KBM-7 (cell line): ENCODE results near the gene ATG16L2.
"Not testable (repeated sequence)": the region's sequence is repeated elsewhere in the genome, so short reads cannot be mapped to it uniquely, and the experiment has no call there.

Source experiments
- DNase-seq: peaks from one replicate; pipeline ENCODE4 v3.0.0-alpha.2; 2015
- in situ Hi-C: fragments of 300-500 bp; cut with MboI; formaldehyde crosslinking; loops from 2 replicates; pipeline ENCODE4 v1.14.3; 2020; ENCODE audit warnings: low sequenced_read_pairs, low pct_unique_long_range_greater_than_20kb, mixed read lengths

Gene ATG16L2

GRCh38 chr11:72833083-72833733 lies 19.0 kb downstream of the ATG16L2 start:
- in situ Hi-C loops = loop anchor here (25.0 kb wide), 1 partner anchor 329 kb away; no protein-coding TSS in a partner anchor

GRCh38 chr11:72833811-72834493 lies 19.7 kb downstream of the ATG16L2 start:
- in situ Hi-C loops = loop anchor here (25.0 kb wide), 1 partner anchor 328 kb away; no protein-coding TSS in a partner anchor
- DNase-seq = no peak

More at GRCh38 chr11:72833083-72833733, 19.0 kb downstream of the ATG16L2 start:
- no peak for DNase-seq

- DNase-seq = no peak
- in situ Hi-C loops = loop anchor here (25.0 kb wide), 1 partner anchor 327 kb away; no protein-coding TSS in a partner anchor
Observed at GRCh38 chr11:72834905-72835304, 20.7 kb downstream of the ATG16L2 start.

- no peak for DNase-seq
- in situ Hi-C loops = loop anchor here (25.0 kb wide), 1 partner anchor 326 kb away; no protein-coding TSS in a partner anchor
Observed at GRCh38 chr11:72836111-72836510, 21.9 kb downstream of the ATG16L2 start.

GRCh38 chr11:72838691-72839305 lies 24.6 kb downstream of the ATG16L2 start:
- in situ Hi-C loops = loop anchor here (25.0 kb wide), 1 partner anchor 324 kb away; no protein-coding TSS in a partner anchor
- DNase-seq = no peak

GRCh38 chr11:72840780-72841179 lies 26.6 kb downstream of the ATG16L2 start:
- no peak for DNase-seq
- in situ Hi-C loops = loop anchor here (25.0 kb wide), 1 partner anchor 322 kb away; no protein-coding TSS in a partner anchor

- in situ Hi-C loops = loop anchor here (25.0 kb wide), 1 partner anchor 321 kb away; no protein-coding TSS in a partner anchor
- DNase-seq = no peak
Observed at GRCh38 chr11:72841397-72841796, 27.2 kb downstream of the ATG16L2 start.

- in situ Hi-C loops = loop anchor here (25.0 kb wide), 1 partner anchor 320 kb away; no protein-coding TSS in a partner anchor
- no peak for DNase-seq
Observed at GRCh38 chr11:72842126-72842525, 27.9 kb downstream of the ATG16L2 start.

GRCh38 chr11:72842653-72843330 lies 28.6 kb downstream of the ATG16L2 start:
- in situ Hi-C loops = loop anchor here (25.0 kb wide), 1 partner anchor 320 kb away; no protein-coding TSS in a partner anchor
- DNase-seq = no peak

- no peak for DNase-seq
- in situ Hi-C loops = loop anchor here (25.0 kb wide), 1 partner anchor 318 kb away; no protein-coding TSS in a partner anchor
Observed at GRCh38 chr11:72844356-72844755, 30.1 kb downstream of the ATG16L2 start.

GRCh38 chr11:72848846-72849466 lies 34.7 kb downstream of the ATG16L2 start:
- in situ Hi-C loops = loop anchor here (25.0 kb wide), 1 partner anchor 313 kb away; no protein-coding TSS in a partner anchor
- DNase-seq = peak; percentile 46

- no peak for DNase-seq
- in situ Hi-C loops = no loop called here
Observed at GRCh38 chr11:72850832-72851231, 36.6 kb downstream of the ATG16L2 start.

GRCh38 chr11:72851726-72852125 lies 37.5 kb downstream of the ATG16L2 start:
- in situ Hi-C loops = no loop called here
- DNase-seq = no peak

GRCh38 chr11:72856065-72856464 lies 41.9 kb downstream of the ATG16L2 start:
- in situ Hi-C loops = no loop called here
- no peak for DNase-seq

GRCh38 chr11:72856551-72857345 lies 42.5 kb downstream of the ATG16L2 start:
- in situ Hi-C loops = no loop called here

GRCh38 chr11:72858267-72858666 lies 44.1 kb downstream of the ATG16L2 start:
- in situ Hi-C loops = not testable (repeated sequence)

More at GRCh38 chr11:72856551-72857345, 42.5 kb downstream of the ATG16L2 start:
- no peak for DNase-seq

GRCh38 chr11:72859126-72859525 lies 44.9 kb downstream of the ATG16L2 start:
- in situ Hi-C loops = no loop called here
- no peak for DNase-seq

More at GRCh38 chr11:72858267-72858666, 44.1 kb downstream of the ATG16L2 start:
- not testable (repeated sequence) for DNase-seq

- DNase-seq = no peak
- in situ Hi-C loops = no loop called here
Observed at GRCh38 chr11:72860010-72860409, 45.8 kb downstream of the ATG16L2 start.
